Measurements from ENCODE around the gene DDN.

DNA sequence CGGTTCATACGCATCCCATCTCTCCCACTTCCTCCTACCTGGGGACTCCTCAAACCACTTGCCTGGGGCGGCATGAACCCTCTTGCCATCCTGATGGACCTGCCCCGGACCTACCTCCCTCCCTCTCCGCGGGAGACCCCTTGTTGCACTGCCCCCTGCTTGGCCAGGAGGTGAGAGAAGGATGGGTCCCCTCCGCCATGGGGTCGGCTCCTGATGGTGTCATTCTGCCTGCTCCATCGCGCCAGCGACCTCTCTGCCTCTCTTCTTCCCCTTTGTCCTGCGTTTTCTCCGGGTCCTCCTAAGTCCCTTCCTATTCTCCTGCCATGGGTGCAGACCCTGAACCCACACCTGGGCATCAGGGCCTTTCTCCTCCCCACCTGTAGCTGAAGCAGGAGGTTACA, 17.4 kb downstream of the DDN start:
- TF ChIP-seq POLR2A (IDR thresholded peaks at IDR 0.05; ENCODE audit: low read depth, low read length) (no peak), POLR2AphosphoS5 (IDR thresholded peaks at IDR 0.05; ENCODE audit: insufficient read depth, low read depth, low read length) (no peak)

Data from endothelial cell of umbilical vein (primary cell).